Measurements from ENCODE around the gene FXR2. TPM values are rescaled to one million over a fixed set of nuclear protein-coding genes. Genes with fewer than 3 reads are reported as not detected.
"Not testable (repeated sequence)": the region's sequence is repeated elsewhere in the genome, so short reads cannot be mapped to it uniquely, and the experiment has no call there.

FXR2 gene
- total RNA-seq, 2 experiments from 2014 or later: 27.5 to 28.8 TPM

GRCh38 chr17:7626307-7626706, 11.6 kb upstream of the FXR2 start:
- POLR2A ChIA-PET: no interaction called here
- H3K27ac Mint-ChIP-seq: peak overlapping the region; percentile 46
- no peaks in the 10 kb centered on the region for H3K27me3 Mint-ChIP-seq
- peaks cover 14% of the 10 kb centered on the region for H3K4me1 Mint-ChIP-seq
- DNase-seq: no peak
- no peaks in the 10 kb centered on the region for H3K9me3 Mint-ChIP-seq
- H3K36me3 Mint-ChIP-seq (ENCODE audit: low read depth): peaks cover 4% of the 10 kb centered on the region
- CTCF ChIA-PET: interaction anchor here (1.3 to 2.4 kb wide), 3 partner anchors 11 to 62 kb away, joined by 3 to 18 read pairs (median 12); partner anchors contain the start of genes FXR2, TP53 and WRAP53
- H3K4me3 Mint-ChIP-seq: peak overlapping the region; percentile 91

- not testable (repeated sequence) for H3K9me3 Mint-ChIP-seq; H3K27me3 Mint-ChIP-seq; H3K4me3 Mint-ChIP-seq; H3K27ac Mint-ChIP-seq; DNase-seq; H3K36me3 Mint-ChIP-seq (ENCODE audit: low read depth)
- ChIA-PET CTCF (interaction anchor here (1.3 to 1.5 kb wide), 2 partner anchors 14 to 62 kb away, joined by 3 to 5 read pairs; partner anchors contain the start of gene WRAP53), POLR2A (interaction anchor here (0.6 kb wide), 1 partner anchor 16 kb away, joined by 3 read pairs; no protein-coding TSS in a partner anchor)
- H3K4me1 Mint-ChIP-seq: peaks cover 14% of the 10 kb centered on the region
These were observed 11.1 kb upstream of the FXR2 start for GRCh38 chr17:7625749-7626148.

- no peak overlapping the region for H3K4me3 Mint-ChIP-seq
- DNase-seq: no peak
- ChIA-PET CTCF (interaction anchor here (0.8 to 1.6 kb wide), 2 partner anchors 35 to 64 kb away, joined by 4 read pairs; no protein-coding TSS in a partner anchor), POLR2A (no interaction called here)
- peaks cover 14% of the 10 kb centered on the region for H3K4me1 Mint-ChIP-seq
- H3K27me3 Mint-ChIP-seq: no peaks in the 10 kb centered on the region
- H3K9me3 Mint-ChIP-seq: no peaks in the 10 kb centered on the region
- no peak overlapping the region for H3K27ac Mint-ChIP-seq
- H3K36me3 Mint-ChIP-seq (ENCODE audit: low read depth): peaks cover 4% of the 10 kb centered on the region
These were observed 9.0 kb upstream of the FXR2 start for GRCh38 chr17:7623661-7624060.

- H3K9me3 Mint-ChIP-seq: no peaks in the 10 kb centered on the region
- CTCF ChIA-PET: interaction anchor here (0.7 to 1.1 kb wide), 4 partner anchors 9 to 67 kb away, joined by 3 read pairs; no protein-coding TSS in a partner anchor
- POLR2A ChIA-PET: interaction anchor here (0.6 kb wide), 1 partner anchor 321 kb away, joined by 7 read pairs; no protein-coding TSS in a partner anchor
- H3K4me1 Mint-ChIP-seq: no peaks in the 10 kb centered on the region
- H3K27me3 Mint-ChIP-seq: no peaks in the 10 kb centered on the region
- no peak for DNase-seq
- H3K36me3 Mint-ChIP-seq (ENCODE audit: low read depth): no peaks in the 10 kb centered on the region
- no peak overlapping the region for H3K27ac Mint-ChIP-seq
- H3K4me3 Mint-ChIP-seq: no peak overlapping the region
These were observed 6.1 kb upstream of the FXR2 start for GRCh38 chr17:7620835-7621234.

- ChIA-PET POLR2A (no interaction called here), CTCF (interaction anchor here (1.0 to 1.1 kb wide), 2 partner anchors 9 to 49 kb away, joined by 3 to 5 read pairs; partner anchors contain the start of gene SAT2)
- Mint-ChIP-seq H3K36me3 (ENCODE audit: low read depth) (no peaks in the 10 kb centered on the region), H3K9me3 (no peaks in the 10 kb centered on the region), H3K4me3 (no peak overlapping the region), H3K27me3 (no peaks in the 10 kb centered on the region), H3K27ac (no peak overlapping the region), H3K4me1 (peaks cover 6% of the 10 kb centered on the region)
- no peak for DNase-seq
These were observed 3.9 kb upstream of the FXR2 start for GRCh38 chr17:7618608-7619007.

GRCh38 chr17:7615265-7615747, 609 bp upstream of the FXR2 start:
- Mint-ChIP-seq H3K4me1 (peaks cover 31% of the 10 kb centered on the region), H3K27me3 (no peaks in the 10 kb centered on the region), H3K4me3 (peak overlapping the region; percentile 83), H3K36me3 (ENCODE audit: low read depth) (peaks cover 10% of the 10 kb centered on the region), H3K27ac (peak overlapping the region; percentile 96), H3K9me3 (no peaks in the 10 kb centered on the region)
- ChIA-PET POLR2A (interaction anchor here (0.6 to 1.4 kb wide), 4 partner anchors 35 to 575 kb away, joined by 3 to 6 read pairs (median 4); partner anchors contain the start of genes ATP1B2, BORCS6 and TP53), CTCF (interaction anchor here (0.6 to 2.4 kb wide), 16 partner anchors 12 to 747 kb away, joined by 3 to 12 read pairs (median 3); partner anchors contain the start of genes ATP1B2, SAT2, SLC16A13 and SOX15)
- no peak for DNase-seq

- Mint-ChIP-seq H3K27me3 (no peaks in the 10 kb centered on the region), H3K27ac (peak overlapping the region; percentile 79), H3K9me3 (no peaks in the 10 kb centered on the region), H3K4me3 (peak overlapping the region; percentile 83), H3K36me3 (ENCODE audit: low read depth) (peaks cover 10% of the 10 kb centered on the region), H3K4me1 (peaks cover 35% of the 10 kb centered on the region)
- DNase-seq: no peak
- POLR2A ChIA-PET: no interaction called here
- CTCF ChIA-PET: interaction anchor here (1.0 to 2.4 kb wide), 6 partner anchors 14 to 178 kb away, joined by 3 to 12 read pairs (median 4); partner anchors contain the start of genes MPDU1, SAT2, TMEM102 and TP53
These were observed 800 bp downstream of the FXR2 start for GRCh38 chr17:7613769-7614424.

- Mint-ChIP-seq H3K9me3 (no peaks in the 10 kb centered on the region), H3K27me3 (no peaks in the 10 kb centered on the region), H3K27ac (no peak overlapping the region), H3K36me3 (ENCODE audit: low read depth) (peaks cover 10% of the 10 kb centered on the region), H3K4me3 (peak overlapping the region; percentile 9), H3K4me1 (peaks cover 35% of the 10 kb centered on the region)
- ChIA-PET POLR2A (no interaction called here), CTCF (interaction anchor here (0.6 to 1.9 kb wide), 4 partner anchors 9 to 96 kb away, joined by 3 to 6 read pairs (median 3); partner anchors contain the start of gene SENP3)
- no peak for DNase-seq
These were observed 2.4 kb downstream of the FXR2 start for GRCh38 chr17:7612294-7612640.

- CTCF ChIA-PET: interaction anchor here (0.6 to 1.9 kb wide), 7 partner anchors 9 to 498 kb away, joined by 3 to 6 read pairs (median 3); partner anchors contain the start of gene SENP3
- Mint-ChIP-seq H3K27ac (no peak overlapping the region), H3K36me3 (ENCODE audit: low read depth) (peaks cover 10% of the 10 kb centered on the region)
These were observed 2.9 kb downstream of the FXR2 start for GRCh38 chr17:7611635-7612293.

GRCh38 chr17:7610641-7611040, 4.1 kb downstream of the FXR2 start:
- H3K9me3 Mint-ChIP-seq: no peaks in the 10 kb centered on the region
- CTCF ChIA-PET: interaction anchor here (1.3 to 1.9 kb wide), 2 partner anchors 10 to 50 kb away, joined by 3 to 6 read pairs; partner anchors contain the start of gene SENP3
- peaks cover 35% of the 10 kb centered on the region for H3K4me1 Mint-ChIP-seq
- no peak overlapping the region for H3K27ac Mint-ChIP-seq
- POLR2A ChIA-PET: no interaction called here
- no peak for DNase-seq
- peaks cover 15% of the 10 kb centered on the region for H3K36me3 Mint-ChIP-seq (ENCODE audit: low read depth)
- no peaks in the 10 kb centered on the region for H3K27me3 Mint-ChIP-seq
- no peak overlapping the region for H3K4me3 Mint-ChIP-seq

More at GRCh38 chr17:7611635-7612293, 2.9 kb downstream of the FXR2 start:
- no peak overlapping the region for H3K4me3 Mint-ChIP-seq
- POLR2A ChIA-PET: no interaction called here
- no peaks in the 10 kb centered on the region for H3K27me3 Mint-ChIP-seq
- peaks cover 35% of the 10 kb centered on the region for H3K4me1 Mint-ChIP-seq
- DNase-seq: no peak
- no peaks in the 10 kb centered on the region for H3K9me3 Mint-ChIP-seq

- DNase-seq: no peak
- ChIA-PET CTCF (no interaction called here), POLR2A (no interaction called here)
- H3K27me3 Mint-ChIP-seq: no peaks in the 10 kb centered on the region
- peaks cover 9% of the 10 kb centered on the region for H3K4me1 Mint-ChIP-seq
- H3K27ac Mint-ChIP-seq: no peak overlapping the region
- H3K9me3 Mint-ChIP-seq: no peaks in the 10 kb centered on the region
- H3K4me3 Mint-ChIP-seq: no peak overlapping the region
- H3K36me3 Mint-ChIP-seq (ENCODE audit: low read depth): peaks cover 30% of the 10 kb centered on the region
These were observed 8.4 kb downstream of the FXR2 start for GRCh38 chr17:7606280-7606679.

GRCh38 chr17:7597561-7597960, 17.1 kb downstream of the FXR2 start:
- H3K9me3 Mint-ChIP-seq, H3K4me1 Mint-ChIP-seq, POLR2A ChIA-PET, H3K27me3 Mint-ChIP-seq, CTCF ChIA-PET, H3K27ac Mint-ChIP-seq, DNase-seq, H3K4me3 Mint-ChIP-seq: not testable (repeated sequence)
- peaks cover 46% of the 10 kb centered on the region for H3K36me3 Mint-ChIP-seq (ENCODE audit: low read depth)

GRCh38 chr17:7593296-7593695, 21.4 kb downstream of the FXR2 start:
- peaks cover 38% of the 10 kb centered on the region for H3K36me3 Mint-ChIP-seq (ENCODE audit: low read depth)
- CTCF ChIA-PET: interaction anchor here (1.4 kb wide), 1 partner anchor 10 kb away, joined by 4 read pairs; the partner anchor contains the start of gene MPDU1
- H3K4me3 Mint-ChIP-seq: no peak overlapping the region
- DNase-seq: no peak
- H3K4me1 Mint-ChIP-seq: peaks cover 4% of the 10 kb centered on the region
- H3K27ac Mint-ChIP-seq: no peak overlapping the region
- no peaks in the 10 kb centered on the region for H3K9me3 Mint-ChIP-seq
- no peaks in the 10 kb centered on the region for H3K27me3 Mint-ChIP-seq
- POLR2A ChIA-PET: no interaction called here

All from activated CD4-positive, alpha-beta T cell treated with anti-CD3 and anti-CD28 coated beads, Interleukin-2, amount 10 ng/mL, durations not matched to agents 7 days and 5 days (primary cell).